GM19043 (cell line): Measurements from ENCODE around the gene SDHB.

Experiments used
- ATAC-seq: cut with Tn5 transposase; IDR thresholded peaks from one replicate; pipeline ENCODE4 v1.9.1; 2021; ENCODE audit warnings: low read depth; ENCODE audit not compliant: unreplicated experiment

The SDHB gene

DNA sequence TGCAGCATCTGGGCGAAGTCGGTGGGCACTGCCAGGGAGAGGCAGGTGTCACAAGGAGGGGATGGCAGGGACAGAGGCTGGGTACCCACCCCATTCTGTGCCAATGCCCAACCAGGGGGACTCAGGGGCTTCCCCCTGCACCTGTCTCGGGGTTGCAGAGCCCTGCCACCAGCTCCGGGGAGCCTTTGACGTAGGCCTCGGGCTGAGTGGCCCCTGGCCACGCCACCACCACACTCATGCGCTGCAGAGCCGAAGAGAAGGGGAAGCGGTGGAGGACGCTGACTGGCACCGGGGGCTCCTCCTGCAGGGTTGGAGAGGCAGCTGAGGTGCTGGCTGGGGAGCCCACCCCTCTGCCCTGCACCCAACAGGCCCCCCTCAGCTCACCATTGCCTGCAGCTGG lies 61.7 kb downstream of the SDHB start:
- no peak for ATAC-seq

DNA sequence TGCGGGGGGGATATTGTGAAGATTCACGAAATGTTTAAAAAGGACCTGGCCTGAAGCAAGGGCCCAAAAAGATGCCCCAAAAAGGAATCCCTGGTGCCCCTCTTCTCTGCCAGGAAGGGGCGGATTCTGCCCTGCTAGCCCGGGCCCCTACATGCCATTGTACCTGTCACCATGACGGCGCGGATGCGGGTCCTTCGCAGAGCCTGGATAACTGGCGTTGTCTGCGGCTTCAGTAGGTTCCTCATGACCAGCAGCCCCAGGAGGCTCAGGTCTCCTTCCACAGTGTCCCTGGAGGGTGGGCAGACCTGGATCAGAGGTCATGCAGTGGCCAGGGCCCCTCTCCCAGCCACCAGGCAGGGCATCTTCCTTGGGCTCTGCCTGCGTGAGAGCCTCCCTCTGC lies 62.3 kb downstream of the SDHB start:
- ATAC-seq = no peak

DNA sequence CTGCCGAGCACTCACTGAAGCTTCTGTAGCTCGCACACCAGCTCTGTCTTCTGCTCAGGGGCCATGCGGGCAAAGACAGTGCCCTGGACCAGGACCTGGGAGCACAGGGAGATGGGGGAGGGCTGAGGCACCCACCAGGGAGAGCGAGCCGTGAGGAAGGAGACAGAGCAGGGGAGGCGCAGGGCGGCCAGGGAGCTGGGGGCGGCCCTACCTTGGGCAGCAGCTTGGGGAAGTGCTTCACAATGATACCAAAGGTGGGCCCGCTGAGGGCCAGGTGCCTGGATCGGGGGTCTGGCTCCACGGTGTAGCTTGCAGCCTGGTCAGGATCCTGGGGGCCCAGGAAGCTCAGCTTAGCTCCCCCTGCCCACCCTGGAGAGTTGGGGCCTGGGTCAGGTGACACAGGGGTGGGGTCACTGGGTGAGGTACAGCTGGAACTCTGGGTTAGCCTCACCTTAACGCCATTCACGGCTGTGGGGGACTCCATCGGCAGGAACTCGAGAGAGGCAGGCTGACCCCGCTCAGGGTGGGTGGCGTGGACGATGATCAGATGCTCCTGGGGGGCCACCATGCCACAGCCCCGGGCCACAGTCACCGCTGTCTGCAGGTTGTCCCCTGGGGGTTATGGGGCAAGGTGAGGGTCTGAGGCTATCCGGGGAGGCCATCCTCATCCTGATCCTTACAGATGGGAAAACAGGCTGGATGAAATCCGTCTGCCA lies 64.0 kb downstream of the SDHB start:
- ATAC-seq = no peak

DNA sequence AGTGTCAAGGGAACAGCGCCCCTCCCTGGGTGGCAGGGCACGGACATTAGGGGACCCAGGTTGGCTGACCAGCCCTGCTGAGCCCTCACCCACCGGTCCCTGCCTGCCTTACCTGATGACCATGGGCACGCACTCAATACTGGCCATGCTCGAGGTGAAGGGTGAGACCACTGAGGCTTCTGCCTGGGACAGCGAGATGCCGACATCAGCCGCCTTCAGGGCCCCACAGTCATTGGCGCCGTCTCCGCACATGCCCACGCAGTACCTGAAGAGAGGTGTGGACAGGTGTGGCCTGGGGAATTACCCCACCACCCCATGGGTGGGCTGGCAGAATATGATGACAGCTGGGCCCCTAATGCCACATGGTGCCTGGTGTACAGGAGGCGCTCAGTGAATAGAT lies 65.6 kb downstream of the SDHB start:
- no peak for ATAC-seq

DNA sequence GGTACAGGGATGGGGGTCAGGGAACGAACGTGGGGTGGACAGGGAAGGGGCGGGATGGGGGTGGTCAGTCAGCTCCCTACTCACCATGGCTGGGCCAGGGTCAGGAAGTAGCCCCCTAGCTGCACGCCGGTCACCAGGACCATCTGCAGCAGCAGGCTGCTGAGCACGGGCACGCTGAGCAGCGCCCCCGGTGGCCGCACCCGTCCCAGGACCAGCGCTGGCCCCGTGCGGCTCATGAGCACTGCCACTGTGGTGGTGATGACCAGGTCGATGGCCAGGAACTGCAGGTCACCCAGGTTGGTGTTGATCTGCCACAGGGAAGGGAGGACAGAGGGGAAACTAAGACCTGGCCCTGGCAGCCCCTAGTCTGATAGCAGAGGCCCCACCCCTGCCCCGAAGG lies 66.9 kb downstream of the SDHB start:
- no peak for ATAC-seq

DNA sequence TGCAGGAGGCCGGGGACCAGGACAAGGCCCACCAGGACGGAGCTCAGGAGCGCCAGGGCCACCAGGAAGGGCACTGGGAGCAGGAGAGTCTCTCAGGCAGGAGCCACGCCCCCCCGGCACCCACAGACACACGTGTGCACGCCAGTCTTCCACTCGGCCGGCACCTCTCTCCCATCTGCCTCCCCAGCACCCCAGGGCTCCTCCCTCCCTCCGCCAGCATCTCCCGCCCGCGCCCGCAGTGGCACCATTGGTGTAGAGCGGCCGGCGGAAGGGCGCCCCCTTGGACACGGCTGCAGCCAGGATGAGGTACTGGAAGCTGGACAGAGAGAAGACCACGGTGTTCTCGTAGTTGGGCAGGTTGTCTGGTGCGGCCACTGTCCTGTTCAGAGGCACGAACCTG lies 67.3 kb downstream of the SDHB start:
- no peak for ATAC-seq

DNA sequence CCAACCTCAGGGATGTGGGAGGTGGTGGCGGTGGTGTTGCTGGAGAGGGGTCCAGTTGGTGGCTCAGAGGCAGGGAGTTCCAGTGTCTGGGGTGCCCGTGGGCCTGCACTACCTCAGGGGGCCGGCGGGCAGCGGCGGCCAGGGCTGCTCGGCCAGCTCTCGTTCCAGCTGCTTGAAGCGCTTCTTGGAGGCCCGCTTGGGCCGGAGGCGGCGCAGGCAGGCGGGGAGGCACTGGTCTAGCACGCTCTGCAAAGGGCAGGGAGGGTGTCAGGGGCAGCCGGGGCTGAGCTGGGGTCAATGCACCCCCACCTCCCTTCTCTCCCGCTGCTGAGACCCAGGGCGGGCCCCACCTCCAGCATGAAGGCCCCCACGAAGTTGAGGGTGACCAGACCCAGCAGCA lies 67.7 kb downstream of the SDHB start:
- no peak for ATAC-seq

DNA sequence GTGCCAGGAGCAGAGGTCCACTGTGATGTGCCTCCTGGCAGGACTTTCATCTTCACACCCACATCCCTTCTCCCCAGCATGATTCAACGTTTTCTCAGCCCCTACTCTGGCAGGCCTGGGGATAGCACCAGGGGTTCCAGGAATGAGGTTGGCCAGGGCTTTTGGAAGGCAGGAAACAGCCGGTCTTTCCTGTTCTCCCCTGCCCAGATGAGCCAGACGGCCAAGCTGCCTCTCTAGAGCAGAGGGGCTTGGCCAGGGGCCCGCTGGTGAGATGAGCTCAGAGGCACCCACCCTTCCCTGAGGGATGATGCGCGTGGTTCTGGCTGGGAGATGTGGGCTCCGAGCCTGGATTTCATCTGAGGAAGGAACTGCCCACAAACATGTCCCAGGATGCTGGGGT lies 69.1 kb downstream of the SDHB start:
- no peak for ATAC-seq

DNA sequence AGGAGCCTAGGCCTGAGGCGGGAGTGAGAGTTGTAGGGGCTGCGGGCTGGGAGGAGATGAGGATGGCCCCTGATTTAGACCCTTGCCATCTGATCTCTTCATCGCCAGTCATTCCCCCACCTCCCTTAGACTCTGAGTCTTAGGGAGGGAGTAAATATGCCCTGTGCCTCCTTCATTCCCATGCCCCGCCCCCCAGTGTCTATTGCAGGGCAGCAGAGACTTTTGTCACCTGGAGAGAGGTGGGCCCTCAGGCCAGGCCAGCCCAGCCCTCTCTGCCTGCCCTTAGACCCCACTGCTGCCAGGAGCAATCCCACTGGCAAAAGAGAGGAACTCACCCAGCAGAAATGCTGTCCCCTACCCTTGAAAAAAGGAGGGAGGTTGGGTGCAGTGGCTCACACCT lies 70.2 kb downstream of the SDHB start:
- no peak for ATAC-seq

DNA sequence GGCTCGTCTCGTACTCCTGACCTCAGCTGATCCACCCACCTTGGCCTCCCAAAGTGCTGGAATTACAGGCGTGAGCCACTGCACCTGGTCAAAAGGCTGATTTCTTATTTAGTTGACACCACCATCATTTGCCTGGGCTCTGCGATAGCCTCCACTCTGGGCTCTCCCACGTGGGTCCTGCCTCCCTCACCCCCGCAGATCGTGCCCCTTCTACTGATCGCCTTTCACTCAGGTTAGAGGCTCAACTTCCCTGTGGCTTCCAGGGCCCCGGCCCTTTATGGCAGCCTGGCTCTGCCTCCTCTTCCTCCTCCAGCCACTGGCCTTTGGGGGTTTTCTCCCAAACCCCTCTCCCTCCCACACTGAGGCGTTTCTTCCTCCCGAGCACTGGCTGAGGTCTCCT lies 70.9 kb downstream of the SDHB start:
- ATAC-seq = no peak

DNA sequence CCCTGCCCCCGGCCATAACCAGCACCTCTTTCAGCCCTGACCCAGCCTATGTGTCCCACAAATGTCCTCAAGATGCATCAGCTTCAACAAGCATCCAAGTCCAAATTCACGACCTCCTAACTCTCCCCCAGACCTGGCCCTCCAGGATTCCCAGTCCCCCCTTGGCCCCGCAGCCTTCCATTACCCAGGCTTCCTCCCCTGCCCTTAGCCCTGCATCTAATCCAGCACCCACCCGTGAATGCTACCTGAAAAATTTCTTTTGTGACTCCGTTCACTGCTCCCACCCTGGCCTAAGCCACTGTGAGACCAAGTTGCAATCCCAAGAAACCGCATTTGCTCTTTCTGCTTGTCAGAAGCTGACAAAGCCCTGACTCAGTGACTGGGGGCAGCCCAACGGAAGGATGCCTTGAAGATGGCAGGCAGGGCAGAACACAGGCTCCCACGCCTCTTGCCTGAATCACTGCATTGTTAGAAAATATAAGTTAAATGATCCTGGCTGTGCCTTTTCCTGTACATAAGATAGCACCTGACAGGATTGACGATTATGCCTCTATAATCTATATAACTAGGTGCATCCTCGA lies 72.5 kb downstream of the SDHB start:
- ATAC-seq = no peak

DNA sequence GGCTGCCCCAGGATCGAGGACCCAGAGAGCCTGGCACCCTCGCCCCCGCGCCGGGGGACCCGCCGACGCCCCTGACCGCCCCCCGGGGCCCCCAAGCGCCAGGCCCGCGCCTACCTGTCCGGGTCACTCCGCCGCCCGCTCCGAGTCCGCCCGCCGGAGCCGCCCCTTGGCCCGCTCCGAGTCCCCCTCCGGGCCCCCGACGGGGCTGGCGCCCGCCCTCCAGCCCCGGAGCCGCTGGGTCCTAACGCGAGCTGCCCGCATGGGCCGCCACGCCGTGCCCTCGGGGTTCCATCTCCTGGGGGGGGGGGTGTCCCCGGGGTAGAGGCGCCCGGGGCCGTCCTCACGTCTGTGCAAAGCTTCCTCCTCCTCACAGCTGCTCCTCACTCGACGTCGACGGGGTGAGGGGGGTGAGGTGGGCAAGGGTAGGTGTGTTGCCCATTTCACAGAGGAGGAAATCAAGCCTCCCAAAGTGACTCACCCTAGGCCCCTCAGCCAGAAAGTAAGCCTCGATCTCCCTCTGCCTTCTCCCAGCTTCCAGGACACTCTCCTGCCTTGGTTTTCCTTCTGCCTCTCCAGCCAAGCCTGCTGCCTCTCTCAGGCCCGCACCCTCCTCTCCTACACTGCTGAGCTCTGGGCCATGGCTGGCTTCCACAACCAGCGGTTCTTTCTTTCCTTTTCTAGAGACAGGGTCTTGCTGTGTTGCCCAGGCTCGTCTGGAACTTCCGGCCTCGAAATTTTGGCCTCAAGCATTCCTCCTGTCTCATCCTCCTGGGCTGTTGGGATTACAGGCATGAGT lies 73.2 kb downstream of the SDHB start, which contains the start of gene MFAP2:
TSS of gene MFAP2 (minus strand) at position 148 of the 796 bp plus-strand sequence. CDS start 2,347 bp downstream, outside the sequence.
- no peak for ATAC-seq

DNA sequence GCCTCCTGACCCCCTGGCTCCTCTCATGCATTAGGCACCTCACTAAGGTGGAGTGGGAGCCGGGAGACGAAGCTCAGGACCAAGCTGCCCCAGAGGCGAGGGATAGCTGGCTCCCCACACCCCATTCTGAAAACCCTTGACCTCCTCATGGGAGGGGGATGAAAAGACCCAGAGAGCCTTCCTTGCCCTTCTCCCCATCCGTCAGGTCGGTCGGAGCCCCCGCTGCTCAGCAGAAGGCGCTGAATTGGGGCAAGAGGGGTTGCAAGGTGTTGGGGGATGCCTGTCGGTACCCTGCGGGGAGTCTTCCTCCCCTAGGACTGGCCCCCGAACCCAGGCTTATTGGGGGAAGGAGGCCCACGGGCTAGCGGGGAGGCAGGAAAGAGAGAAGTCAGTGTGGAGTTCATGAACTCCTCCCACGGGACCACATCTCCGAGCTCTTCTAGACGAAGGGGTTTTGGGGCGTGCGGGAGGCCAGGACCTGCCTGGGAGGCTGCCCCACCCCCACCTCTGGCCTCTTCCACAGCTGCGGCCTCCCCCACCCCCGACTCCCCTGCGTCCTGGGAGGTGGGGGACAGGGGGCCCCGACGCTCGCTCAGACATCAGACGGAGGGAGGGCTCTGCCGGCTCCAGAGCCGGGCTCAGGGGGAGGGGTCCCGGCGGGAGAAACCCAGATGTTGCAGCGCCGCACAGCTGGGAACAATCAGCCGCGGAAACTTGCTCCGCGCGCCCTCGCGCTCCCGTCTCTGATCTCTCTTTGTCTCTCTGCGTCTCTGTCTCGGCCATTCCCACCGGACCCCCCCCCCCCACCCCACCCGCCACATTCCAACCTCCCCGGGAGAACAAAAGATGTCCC lies 74.1 kb downstream of the SDHB start:
- ATAC-seq = no peak

DNA sequence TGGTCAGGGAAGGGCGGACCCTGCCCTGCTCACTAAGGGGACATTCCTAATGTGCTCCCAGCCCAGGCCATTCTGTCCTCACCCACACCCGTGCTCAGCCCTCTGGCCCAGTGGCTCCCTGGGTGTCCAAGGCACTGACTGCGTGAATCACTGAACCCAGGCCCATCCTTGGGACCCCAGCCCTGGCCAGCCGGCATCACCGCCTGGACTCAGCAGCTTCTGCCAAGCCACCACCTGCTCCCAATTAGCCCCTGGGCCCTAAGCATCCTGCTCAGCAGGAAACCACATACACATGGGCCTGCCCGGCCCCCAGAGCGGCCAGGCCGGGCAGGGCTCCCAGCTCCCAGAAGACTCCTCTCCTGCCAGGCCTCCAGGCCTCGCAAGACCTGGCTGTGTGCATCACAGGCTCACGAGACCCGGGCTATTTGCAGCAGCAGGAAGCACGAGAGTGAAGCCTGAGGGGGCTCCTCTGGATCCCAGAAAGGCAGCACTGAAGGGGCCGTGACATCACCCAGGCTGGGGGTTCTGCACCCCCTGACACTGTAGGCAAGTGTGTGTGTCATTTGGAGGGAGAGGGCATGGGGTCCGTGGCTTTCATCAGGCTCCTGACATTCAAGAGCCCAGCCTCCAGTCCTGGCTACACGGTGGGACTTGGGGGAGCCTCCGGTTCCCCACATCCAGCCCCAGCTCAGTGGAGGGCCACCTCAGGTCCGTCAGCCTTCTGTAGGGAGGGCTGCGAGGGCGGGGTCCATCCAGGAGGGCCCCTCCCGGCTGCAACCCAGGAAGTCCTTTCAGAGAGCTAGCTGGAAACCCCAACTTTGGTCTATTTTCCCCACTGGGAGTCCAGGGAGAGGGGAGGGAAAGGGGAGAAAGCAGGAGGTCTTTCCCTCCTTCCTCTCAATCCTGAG lies 75.0 kb downstream of the SDHB start:
- no peak for ATAC-seq

DNA sequence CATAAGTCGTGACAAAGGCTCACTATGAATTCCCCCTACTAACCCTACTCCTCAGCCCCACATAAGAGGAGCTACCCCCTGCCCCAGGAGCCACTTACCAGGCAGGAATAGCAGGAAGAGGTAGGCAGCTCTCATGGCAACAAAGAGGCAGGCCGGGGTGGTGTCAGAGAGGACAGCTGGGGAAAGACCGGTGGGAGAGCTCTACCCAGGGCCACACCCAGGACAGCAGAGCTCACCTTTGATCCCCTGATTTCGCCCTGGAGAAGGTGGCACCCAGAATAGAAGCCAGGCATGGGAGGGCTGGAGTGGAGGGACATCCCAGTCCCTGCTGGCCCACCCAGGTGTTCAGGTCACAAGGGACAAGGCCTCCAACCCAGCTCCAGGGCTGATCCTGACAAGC lies 75.7 kb downstream of the SDHB start:
- ATAC-seq = no peak

DNA sequence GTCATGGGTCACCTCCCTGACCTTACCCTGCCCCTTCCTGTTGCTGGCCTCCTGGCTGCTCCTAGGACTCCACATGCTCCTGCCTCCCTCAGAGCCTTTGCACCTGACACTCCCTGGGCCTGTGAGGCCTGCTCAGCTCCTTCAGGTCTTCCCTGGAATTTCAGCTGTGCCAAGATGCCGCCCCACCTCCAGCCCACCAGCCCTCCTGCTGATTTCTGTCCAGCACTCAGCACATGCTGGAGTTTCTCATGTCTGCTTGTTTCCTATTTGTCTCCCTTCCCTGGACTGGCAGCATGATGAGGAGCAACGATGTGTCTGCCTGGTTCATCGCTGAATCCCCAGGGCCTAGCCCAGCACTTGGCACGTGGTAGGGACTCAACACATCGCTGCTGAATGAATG lies 76.5 kb downstream of the SDHB start:
- no peak for ATAC-seq

DNA sequence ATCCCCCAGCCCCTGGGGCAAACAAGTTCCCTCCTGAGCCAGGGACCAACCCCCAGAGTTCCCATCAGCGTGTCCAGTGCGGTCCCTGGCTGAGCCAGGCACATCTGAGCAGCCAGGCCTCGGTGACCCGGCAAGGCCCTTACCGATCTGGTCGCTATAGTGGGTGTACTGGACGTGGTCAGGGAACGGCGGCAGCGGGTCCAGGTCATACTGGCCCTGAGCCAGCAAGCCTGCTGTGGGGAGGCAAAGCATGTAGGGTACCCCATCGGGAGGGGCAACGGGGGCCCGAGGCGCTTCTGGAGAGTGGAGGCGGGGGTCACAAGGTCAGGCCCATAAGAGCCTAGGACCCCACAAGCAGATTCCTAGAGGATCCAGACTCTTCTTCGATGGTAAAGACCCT lies 76.9 kb downstream of the SDHB start:
- ATAC-seq = no peak

DNA sequence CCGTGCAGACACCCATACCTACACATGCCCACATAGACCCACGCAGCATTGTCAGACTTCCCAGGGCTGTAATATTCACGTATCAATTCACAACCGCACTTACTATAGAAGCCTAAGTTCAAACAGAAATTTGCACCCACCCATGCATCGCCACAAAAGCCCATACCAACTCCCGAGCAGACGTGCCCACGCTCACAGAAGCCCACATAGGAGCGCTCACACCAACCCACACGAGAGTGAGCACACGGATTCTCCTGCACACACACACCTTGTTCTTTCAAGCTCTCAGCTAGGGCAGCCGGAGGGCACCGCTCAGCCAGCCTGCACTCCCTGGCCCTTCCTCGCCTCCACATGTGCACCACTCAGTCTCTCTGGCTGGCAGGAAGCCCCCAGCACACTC lies 78.0 kb downstream of the SDHB start:
- no peak for ATAC-seq

DNA sequence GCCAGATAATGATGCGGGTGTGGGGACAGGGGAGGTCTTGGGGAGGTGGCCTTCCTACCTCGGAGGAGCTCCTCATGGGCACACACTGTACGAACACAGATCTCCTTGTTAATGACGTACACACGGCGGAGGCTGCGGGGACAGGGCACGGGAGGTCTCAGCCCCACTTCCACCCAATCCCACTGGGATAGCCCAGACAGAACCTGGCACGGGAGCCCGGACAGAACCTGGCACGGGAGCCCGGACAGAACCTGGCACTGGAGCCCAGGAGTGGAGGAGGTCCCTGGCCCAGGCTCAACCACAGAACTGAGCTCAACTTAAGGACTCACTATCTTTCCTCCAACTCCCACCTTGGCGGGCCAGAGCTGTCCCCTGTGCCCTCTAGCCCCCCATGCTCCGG lies 78.6 kb downstream of the SDHB start:
- no peak for ATAC-seq

DNA sequence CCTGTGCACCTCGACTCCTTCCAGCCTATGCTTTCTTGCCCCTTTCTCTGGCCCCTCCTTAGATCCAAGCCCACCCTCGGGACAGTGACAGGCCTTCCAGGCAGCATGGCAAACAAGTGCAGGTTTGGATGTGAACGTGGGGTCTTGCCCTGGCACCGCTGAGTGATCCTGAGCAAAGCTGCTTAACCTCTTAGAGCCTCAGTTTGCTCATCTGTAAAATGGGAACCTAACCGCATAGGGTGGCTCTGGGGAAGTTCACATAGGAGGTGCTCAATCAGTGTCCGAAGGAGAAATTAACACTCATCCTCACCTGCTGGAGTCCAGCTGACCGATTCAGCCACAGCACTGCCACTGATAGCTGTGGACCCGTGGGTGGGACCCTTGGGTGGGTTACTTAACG lies 80.6 kb downstream of the SDHB start:
- no peak for ATAC-seq
